ENCODE measurements around the gene PAK2.
"Not testable (repeated sequence)": the region's sequence is repeated elsewhere in the genome, so short reads cannot be mapped to it uniquely, and the experiment has no call there.

PAK2 gene

DNA sequence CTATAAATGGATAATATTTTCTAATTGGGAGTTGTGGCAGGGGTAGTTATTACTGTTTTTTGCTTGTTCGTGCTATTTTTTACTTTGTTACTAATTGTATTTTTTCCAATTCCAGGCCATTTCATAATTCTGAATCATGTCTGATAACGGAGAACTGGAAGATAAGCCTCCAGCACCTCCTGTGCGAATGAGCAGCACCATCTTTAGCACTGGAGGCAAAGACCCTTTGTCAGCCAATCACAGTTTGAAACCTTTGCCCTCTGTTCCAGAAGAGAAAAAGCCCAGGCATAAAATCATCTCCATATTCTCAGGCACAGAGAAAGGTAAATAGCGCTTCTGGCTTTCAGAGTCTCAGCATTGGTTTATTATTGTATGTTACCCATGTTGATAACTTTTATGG, 42.9 kb downstream of the PAK2 start:
- no peak for DNase-seq (ENCODE audit: low read depth)

DNA sequence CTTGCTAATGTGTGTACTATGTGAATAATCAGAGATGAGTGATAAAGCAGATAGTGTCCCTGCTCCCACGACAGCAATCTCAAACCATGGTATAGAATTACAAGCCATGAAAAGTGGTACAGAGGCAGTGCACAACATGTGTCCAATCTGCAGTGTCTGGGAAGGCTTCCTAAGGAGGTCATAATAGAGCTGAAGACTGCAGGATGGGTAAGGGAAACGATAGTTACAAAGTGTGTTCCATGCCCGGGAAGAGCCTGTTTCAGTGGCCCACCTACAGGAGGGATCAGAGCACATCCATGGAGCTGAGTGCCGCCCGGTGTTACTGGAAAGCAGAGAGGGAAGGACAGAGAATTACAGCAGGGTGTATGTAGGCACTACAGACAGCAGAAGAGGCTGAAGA, 48.9 kb downstream of the PAK2 start:
- no peak for DNase-seq (ENCODE audit: low read depth)

DNA sequence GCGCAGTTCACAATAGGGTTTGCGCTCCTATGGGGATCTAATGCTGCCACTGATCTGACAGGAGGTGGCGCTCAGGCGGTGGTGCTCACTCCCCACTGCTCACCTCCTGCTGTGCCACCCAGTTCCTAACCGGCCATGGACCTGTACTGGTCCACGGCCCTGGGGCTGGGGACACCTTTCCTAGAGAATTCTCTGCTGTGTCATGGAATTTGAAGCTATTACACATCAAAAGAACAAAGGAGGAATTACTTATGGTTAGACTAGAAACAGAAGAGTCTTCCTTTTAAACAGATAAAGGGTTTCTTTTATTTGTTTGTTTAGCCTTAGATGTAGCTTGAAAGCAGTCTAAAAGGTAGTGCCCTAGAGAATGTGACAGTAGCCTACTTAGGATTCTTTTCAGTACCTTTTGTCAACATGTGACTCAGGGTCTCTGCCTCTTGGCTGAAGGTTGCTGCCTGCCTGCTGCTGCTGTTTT, 50.3 kb downstream of the PAK2 start:
- DNase-seq (ENCODE audit: low read depth) = no peak

DNA sequence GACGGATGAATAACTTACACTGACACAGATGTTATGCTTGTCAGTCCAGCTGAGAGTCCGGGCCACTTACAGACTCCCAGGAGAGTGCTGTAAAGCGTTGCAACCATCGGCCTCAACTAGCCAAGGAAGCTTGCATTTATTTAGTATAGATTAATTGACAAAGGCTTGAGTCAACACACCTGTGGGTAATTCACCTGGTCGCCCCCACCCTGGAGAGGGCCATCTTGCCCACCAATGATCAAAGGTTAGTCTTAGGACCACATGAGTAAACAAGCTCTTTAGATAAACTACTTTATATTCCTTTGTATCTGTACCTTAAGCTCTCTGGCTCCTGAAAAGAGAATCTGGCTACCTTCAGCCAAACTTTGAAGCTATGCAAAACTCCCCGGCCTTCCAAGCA, 51.0 kb downstream of the PAK2 start:
- DNase-seq (ENCODE audit: low read depth) = no peak

DNA sequence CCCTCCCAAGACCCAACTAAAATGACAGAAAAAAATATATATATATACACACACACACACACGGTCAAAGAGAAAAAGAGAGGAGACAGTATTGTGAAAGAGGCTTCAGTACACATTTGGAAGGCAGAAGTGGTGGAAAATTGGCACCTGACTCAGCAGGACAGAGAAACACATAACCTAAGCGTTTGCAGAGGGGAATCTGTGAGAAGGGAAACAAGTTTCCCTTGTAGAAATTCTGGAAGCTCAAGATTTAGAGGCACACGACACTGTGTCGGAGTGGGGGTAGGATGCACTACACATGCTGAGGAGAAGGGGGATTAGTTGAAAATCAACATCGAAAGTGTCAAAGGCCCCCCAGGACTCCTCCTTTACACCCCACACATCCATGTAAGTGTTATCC, 53.1 kb downstream of the PAK2 start:
- DNase-seq (ENCODE audit: low read depth) = no peak

DNA sequence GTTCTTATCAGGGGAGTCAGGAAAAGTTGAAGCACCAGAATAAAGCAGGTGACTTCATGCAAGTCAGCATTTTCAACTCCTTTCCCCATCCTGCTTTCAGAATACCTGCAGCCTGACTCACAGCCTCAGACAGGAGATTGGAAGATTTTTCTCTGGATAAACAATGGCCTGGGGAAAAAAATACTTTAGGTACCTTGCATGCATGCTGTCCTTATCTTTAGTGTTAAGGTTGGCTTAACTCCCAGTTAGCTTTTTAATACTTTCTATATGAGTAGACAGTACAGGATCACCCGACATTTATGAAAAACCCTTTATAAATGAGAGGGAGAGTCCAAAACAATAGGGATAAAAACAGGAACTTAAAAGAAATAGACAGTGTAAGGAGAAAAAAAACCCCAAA, 53.6 kb downstream of the PAK2 start:
- no peak for DNase-seq (ENCODE audit: low read depth)

DNA sequence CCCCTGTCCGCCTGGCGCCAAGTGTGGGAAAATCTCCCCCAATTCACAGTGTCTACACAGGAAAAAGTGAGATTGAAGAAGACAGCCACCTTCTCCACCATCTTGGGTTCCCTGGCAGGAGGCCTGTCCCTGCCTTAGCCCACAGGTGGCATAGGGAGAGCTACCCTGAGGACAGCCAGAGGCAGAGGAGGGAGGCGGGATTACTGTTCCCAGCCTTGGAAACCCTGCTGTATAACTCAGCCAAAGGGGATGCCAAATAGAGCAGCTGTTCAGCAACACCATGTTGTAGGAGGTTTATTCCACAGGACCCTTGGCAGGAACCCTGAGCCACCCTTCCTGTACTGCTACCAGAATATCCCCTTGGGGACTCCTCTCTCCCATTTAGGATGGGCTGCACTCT, 54.8 kb downstream of the PAK2 start:
- DNase-seq (ENCODE audit: low read depth) = no peak

DNA sequence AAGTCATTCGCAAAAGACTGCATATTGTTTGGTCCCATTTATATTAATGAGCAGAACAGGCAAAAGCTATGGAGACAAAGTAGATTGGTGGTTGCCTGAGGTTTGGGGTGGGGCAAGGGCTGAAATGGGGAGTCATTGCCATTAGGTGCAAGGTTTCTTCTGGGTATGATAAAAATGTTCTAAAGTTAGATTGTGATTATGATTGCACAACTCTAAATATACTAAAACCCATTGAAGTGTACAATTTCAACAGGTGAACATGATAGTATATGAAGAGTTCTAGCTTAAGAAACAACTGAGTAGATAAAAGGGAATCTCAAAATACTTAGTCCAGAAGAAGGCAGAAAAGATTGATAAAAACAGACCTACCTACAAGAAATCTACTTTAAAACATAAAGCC, 56.7 kb downstream of the PAK2 start:
- no peak for DNase-seq (ENCODE audit: low read depth)

DNA sequence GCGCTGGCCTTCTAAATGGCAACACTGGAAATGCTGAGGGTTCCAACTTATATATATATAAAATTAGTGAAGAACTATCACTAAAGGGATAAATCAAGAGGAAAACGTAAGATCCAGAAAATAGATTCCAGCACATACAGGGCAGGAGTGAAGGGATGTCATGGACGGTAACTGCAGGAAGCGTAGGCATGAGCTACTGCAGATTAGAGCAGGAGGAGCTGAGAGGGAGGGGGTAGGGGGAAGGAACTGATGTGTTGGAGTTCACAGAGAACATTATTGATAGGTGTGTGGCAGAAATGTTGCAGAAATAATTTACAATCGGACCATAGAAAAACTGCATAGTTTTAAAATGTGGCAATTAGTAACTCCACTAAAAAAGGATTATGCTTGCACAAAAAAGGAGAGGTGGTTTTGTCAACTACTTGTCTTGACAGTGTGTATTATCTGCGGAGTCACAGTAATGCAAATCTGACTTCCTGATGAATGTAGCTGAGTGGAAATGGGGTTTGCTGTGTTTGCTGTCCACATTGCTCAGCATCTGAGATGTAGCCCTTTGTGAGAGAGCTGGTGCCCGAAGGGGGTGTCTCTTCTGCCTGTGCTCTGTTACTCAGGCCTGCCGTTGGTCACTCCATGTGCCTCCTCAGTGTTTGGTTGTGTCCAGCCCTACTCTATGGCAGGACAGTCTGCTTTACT, 61.2 kb downstream of the PAK2 start:
- no peak for DNase-seq (ENCODE audit: low read depth)

DNA sequence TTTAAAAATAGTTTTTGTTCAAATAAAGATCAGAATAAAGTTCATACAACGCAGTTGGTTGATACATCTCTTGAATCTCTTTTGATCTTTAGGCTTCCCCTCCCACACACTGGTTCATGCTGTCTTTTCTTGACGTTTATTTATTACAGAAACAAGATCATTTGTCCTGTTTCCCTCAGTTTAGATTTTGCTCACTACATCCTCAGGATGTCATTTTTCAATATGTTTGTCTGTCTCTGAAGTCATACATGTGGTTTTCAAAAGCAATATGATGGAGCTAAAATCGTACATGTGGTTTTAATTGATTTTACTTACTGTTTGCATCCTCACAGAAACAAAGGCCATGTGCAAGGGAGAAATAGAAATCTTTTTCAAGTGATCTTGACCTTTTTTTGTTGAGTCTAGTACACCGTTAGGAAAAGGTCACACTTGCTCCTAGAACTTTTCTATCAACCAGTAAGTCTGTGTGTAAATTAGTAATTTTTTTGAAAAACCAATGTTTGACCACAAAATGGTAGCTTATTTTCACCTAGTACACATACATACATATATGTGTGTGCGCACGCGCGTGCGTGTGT, 64.3 kb downstream of the PAK2 start:
- DNase-seq (ENCODE audit: low read depth) = no peak

DNA sequence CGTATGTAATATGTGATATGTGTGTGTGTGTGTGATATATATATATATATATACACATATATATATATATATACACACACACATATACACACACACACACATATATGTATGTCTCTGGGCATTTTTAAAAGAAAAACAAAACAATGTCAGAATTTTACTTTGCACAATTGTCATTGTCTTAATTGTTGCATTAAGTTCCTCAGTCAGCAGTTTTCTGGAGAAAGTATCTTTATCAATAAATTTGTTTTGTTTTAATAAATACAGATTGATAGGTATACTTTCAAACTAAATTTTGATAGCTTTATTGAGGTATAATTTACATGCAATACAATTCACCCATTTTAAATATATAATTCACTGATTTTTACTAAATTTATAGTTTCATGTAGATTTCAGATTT, 65.1 kb downstream of the PAK2 start:
- DNase-seq (ENCODE audit: low read depth) = no peak

DNA sequence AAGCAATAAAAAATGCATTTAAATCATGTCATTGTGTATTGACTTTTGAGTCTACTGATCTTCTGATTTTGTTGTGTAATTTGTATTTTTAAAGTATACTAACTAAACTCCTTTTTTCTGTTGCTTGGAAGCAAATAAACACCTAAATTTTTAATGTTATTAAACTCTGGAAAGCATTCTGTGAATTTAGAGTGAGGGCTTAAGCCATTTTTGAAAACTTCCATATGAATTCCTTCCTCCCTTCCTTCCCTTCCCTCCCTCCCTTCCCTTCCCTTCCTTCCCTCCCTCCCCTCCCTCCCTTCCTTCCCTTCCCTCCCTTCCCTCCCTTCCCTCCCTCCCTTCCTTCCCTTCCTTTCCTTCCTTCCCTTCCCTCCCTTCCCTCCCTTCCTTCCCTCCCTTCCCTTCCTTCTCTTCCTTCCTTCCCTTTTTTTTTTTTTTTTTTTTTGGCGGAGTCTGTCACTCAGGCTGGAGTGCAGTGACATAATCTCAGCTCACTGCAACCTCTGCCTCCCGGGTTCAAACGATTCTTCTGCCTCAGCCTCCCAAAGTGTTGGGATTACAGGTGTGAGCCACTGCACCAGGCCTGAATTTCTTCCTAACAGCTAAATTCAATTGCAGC, 71.4 kb downstream of the PAK2 start:
- DNase-seq (ENCODE audit: low read depth) = no peak

DNA sequence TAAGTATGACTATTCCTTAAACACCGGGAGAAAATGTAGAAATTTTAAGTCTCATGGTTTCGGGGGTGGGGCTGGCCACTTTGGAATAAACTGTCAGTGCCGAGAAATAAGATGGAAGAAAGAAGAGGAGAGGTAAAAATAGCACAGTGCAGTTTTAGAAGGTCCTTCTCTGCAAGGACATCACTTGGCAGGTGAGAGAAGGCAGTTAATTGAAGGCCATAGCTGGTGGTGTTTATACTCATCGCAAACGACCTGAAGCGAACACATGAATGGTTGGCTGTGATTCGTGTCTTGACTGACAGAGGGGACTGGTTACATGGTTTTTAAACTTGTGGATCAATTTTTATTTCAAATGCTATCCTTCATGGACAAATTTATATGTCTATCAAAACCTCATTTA, 73.2 kb downstream of the PAK2 start:
- no peak for DNase-seq (ENCODE audit: low read depth)

DNA sequence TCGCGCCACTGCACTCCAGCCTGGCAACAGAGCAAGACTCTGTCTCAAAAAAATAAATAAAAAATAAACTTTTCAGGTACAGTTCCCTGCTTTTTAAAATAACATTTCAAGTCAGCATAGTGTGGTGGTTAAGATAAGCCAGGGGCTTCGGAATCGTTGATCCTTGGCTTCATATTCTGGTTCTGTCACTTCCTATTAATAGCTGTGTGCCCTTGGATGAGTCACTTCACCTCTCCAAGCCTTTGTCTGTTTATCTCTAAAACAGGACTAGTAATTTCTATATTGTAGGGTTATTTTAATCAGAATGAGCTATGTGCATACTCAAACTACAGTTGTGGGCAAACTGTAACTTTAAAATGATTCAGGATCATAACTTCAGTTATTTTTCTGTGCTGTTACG, 74.2 kb downstream of the PAK2 start:
- no peak for DNase-seq (ENCODE audit: low read depth)

DNA sequence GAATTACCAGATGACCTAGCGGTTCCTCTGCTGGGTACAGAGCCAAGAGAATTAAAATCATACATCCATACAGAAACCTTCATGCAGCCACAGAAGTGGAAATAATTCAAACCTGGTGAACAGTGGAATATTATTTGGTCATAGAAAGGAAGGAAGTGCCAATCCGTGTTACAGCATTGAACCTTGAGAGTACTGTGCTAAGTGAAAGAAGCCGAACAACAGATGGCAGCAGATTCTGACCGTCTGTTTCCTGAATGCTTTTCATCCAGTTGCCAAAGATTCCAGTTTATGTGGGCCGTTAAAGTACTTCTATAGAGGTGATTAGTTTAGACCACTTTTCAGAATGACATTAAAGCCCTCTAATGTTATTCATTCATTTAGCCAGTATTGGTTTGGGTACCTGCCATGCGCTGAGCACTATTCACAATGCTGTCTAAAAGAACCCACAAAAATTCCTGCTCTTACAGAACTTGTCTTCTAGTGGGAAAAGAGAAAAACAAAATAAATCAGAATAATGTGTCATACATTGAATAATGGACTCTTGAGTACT, 82.2 kb downstream of the PAK2 start:
- no peak for DNase-seq (ENCODE audit: low read depth)

DNA sequence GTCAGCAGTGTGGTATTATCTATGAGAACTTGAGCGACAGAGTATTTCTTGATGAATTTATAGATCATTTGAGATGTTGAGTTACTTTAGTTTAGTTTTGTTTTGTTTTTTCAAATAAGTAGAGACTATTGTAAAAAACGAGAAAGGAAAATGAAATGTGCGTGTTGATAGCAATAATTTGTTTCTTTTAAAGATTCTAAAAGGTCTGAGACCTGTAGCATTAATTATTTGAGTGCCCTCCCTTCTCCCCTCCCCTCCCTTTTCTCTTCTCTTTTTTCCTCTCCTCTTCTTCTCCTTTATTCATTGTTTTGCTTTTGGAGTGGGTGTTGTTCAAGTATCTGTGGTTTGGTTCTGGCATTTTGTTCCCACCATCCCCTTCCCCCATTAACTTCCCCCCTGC, 90.0 kb downstream of the PAK2 start:
- DNase-seq (ENCODE audit: low read depth) = not testable (repeated sequence)

DNA sequence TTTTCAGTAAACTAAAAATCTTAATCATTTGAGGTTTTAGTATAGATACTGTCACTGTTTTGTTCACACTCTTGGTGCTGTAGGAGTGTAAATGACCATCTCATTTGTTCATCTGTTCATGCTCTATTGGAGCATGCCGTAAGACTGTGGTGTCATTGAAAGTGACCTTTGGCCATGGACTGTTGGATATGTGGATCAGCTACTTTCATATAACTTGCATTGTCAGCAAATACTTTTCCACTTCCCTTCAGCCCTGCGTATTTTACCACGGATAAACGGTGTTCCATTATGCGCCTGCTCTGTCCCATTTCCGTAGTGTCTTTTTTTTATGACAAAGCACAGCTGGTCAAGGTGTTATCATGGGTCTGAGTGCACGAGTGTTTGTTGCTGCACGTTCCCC, 95.4 kb downstream of the PAK2 start:
- DNase-seq (ENCODE audit: low read depth) = no peak

DNA sequence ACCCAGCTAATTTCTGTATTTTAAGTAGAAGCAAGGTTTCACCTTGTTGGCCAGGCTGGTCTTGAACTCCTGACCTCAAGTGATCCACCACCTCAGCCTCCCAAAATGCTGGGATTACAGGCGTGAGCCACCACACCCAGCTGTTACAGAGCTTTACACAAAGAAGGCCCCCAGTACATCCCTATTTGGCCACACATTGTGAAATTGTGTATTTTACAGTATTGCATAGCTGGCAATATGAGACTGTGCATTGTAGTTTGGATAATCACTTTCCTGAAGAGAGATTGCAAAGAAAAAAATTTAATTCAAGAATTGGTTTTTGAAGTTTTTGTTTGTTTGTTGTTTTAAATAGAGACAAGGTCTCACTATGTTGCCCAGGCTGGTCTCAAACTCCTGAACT, 97.0 kb downstream of the PAK2 start:
- DNase-seq (ENCODE audit: low read depth) = not testable (repeated sequence)

DNA sequence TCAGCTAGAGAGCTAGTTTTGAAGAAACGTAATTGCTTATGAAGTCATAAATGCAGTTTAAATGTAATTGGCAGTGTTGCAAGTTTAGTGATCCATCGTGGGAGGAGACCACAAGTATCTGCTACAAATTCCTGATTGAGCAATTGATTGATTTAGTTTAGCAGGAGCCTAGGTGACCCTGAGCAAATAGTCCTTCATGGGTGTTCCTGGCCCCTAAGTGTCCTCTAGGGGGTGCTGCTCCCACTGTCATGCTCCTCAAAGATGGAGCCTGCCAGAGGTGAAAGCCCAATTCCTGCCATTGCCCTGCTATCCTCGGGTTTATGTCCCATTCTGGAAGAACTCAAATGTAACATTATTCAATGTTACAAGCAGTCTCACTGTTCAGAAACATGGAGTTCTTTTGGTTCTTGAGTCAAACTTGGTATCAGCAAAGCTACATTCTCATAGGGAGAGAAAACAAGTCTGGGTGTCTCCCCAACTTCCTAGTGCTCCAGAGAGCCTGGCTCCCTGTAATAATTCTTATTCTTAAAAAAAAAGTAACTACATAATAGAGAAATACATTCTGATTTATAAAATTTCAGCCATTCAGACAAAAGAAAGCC, 98.3 kb downstream of the PAK2 start:
- peak; percentile 58 for DNase-seq (ENCODE audit: low read depth)

DNA sequence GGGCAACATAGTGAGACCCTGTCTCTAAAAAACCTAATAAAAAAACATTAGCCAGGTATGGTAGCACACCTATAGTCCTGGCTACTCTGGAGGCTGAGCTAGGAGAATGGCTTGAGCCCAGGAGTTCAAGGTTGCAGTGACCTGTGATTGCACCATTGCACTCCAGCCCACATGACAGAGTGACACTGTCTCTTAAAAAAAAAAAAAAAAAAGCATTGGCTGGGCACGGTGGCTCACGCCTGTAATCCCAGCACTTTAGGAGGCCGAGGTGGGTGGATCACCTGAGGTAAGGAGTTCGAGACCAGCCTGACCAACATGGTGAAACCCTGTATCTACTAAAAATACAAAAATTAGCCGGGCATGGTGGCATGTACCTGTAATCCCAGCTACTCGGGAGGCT, 99.7 kb downstream of the PAK2 start:
- DNase-seq (ENCODE audit: low read depth) = not testable (repeated sequence)

DNA sequence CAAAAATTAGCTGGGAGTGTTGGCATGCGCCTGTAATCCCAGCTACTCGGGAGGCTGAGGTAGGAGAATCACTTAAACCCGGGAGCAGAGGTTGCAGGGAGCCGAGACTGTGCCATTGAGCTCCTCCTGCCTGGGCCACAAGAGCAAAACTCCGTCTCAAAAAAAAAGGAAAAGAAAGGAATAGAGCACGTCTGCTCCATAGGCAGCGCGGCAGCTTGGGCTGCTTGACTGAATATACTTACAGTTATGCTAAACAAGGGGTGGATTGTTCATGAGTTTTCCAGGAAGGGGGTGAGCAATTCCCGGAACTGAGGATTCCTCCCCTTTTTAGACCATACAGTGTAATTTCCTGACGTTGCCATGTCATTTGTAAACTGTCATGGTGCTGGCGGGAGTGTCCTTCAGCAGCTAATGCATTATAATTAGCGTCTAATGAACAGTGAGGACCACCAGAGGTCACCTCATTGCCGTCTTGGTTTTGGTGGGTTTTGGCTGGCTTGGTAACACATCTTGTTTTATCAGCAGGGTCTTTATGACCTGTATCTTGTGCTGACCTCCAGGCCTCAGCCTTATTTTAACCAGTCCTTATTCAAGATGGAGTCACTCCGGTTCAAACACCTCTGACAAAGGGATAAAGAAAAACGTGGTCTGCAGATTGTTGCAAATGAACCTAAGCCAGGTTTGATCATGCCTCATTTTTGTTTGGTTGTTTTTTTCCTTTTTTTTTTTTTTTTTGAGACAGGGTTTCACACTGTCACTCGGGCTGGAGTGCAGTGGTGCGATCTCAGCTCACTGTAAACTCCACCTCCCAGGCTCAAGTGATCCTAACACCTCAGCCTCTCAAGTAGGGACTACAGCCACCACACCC, 103.1 kb downstream of the PAK2 start:
- no peak for DNase-seq (ENCODE audit: low read depth)

Measured in stimulated activated CD4-positive, alpha-beta T cell treated with anti-CD3 and anti-CD28 coated beads, Interleukin-2, amount 100 ng/mL, for 4 hours (primary cell).